GM12891 (cell line): Measurements from ENCODE around the gene EYA4.

Experiments
- POLR2A ChIP-seq: IDR thresholded peaks from 2 replicates; pipeline ENCODE4 v1.6.1; 2011; ENCODE audit warnings: low read depth, low read length, control low read depth
- POLR2AphosphoS5 ChIP-seq: IDR thresholded peaks from 2 replicates; pipeline ENCODE4 v1.6.1; 2011; ENCODE audit warnings: low read depth, low read length, control low read depth

- TF ChIP-seq POLR2AphosphoS5 (no peak), POLR2A (no peak)
These were observed 330.5 kb downstream of the EYA4 start for GRCh38 chr6:133571681-133572080.
